ENCODE measurements around the gene ATP10B.

- TF ChIP-seq, protein P1, sequence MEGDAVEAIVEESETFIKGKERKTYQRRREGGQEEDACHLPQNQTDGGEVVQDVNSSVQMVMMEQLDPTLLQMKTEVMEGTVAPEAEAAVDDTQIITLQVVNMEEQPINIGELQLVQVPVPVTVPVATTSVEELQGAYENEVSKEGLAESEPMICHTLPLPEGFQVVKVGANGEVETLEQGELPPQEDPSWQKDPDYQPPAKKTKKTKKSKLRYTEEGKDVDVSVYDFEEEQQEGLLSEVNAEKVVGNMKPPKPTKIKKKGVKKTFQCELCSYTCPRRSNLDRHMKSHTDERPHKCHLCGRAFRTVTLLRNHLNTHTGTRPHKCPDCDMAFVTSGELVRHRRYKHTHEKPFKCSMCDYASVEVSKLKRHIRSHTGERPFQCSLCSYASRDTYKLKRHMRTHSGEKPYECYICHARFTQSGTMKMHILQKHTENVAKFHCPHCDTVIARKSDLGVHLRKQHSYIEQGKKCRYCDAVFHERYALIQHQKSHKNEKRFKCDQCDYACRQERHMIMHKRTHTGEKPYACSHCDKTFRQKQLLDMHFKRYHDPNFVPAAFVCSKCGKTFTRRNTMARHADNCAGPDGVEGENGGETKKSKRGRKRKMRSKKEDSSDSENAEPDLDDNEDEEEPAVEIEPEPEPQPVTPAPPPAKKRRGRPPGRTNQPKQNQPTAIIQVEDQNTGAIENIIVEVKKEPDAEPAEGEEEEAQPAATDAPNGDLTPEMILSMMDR (IDR thresholded peaks at IDR 0.05; ENCODE audit: borderline replicate concordance, extremely low read depth, low read length, poor library complexity, severe bottlenecking) = no peak
- TF ChIP-seq EZH2 (IDR thresholded peaks at IDR 0.05; ENCODE audit: borderline replicate concordance, low read depth, low read length, severe bottlenecking) = no peak
These were observed 166.8 kb downstream of the ATP10B start for GRCh38 chr5:160685219-160685618.

Measured in DND-41 (cell line).